Stimulated activated CD4-positive, alpha-beta T cell treated with anti-CD3 and anti-CD28 coated beads, Interleukin-1b, Interleukin-23, amount 100 ng/mL, for 24 hours (primary cell): ENCODE measurements around the gene CAPN10.
"Not testable (repeated sequence)": the region's sequence is repeated elsewhere in the genome, so short reads cannot be mapped to it uniquely, and the experiment has no call there.

Experiments
- DNase-seq, 4 experiments: peaks; one replicate each; pipeline ENCODE4 v3.0.0-alpha.2; 2020; ENCODE audit warnings: low read depth in 4 of 4, low spot score in 1 of 4

CAPN10 gene, protein sequence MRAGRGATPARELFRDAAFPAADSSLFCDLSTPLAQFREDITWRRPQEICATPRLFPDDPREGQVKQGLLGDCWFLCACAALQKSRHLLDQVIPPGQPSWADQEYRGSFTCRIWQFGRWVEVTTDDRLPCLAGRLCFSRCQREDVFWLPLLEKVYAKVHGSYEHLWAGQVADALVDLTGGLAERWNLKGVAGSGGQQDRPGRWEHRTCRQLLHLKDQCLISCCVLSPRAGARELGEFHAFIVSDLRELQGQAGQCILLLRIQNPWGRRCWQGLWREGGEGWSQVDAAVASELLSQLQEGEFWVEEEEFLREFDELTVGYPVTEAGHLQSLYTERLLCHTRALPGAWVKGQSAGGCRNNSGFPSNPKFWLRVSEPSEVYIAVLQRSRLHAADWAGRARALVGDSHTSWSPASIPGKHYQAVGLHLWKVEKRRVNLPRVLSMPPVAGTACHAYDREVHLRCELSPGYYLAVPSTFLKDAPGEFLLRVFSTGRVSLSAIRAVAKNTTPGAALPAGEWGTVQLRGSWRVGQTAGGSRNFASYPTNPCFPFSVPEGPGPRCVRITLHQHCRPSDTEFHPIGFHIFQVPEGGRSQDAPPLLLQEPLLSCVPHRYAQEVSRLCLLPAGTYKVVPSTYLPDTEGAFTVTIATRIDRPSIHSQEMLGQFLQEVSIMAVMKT

DNA sequence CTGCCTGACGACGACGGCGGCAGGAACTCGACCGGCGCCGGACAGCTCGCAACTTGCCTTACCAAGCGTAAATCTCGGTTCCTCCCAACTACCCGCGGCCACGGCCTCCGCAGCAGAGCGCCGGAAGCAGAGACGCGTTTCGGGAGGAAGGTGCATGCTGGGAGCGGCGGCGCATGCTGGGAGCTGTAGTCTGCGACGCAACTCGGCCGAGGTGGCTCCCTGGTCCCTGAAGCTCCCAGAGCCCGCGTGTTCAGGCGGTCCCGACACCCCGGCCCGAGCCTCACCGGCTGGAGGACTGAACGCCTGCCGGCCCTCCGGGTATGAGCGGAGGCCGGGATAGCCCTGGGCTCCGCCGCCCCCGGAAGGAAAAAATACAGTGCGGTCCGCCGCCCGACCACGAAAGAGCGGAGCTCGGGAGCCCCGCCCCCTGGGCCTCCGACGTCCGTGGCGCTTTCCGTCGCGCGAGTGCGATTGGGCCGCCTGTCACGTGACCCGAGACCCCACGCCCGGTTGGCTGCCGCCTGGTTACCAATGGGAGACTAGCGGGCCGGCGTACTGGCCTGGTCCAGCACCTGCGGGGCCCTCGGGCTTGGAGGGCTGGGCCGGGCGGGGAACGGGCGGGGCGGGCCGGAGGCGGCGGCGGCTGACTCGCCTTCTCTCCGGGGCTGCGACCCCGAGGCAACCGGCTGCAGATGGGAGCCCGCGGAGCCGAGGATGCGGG lies at the start of gene CAPN10:
Gene CAPN10 (plus strand): TSS at position 537 of the 721 bp plus-strand sequence. CDS start 178 bp downstream, at position 715.
- peak; percentile 87 to 95 (median 93) for DNase-seq

DNA sequence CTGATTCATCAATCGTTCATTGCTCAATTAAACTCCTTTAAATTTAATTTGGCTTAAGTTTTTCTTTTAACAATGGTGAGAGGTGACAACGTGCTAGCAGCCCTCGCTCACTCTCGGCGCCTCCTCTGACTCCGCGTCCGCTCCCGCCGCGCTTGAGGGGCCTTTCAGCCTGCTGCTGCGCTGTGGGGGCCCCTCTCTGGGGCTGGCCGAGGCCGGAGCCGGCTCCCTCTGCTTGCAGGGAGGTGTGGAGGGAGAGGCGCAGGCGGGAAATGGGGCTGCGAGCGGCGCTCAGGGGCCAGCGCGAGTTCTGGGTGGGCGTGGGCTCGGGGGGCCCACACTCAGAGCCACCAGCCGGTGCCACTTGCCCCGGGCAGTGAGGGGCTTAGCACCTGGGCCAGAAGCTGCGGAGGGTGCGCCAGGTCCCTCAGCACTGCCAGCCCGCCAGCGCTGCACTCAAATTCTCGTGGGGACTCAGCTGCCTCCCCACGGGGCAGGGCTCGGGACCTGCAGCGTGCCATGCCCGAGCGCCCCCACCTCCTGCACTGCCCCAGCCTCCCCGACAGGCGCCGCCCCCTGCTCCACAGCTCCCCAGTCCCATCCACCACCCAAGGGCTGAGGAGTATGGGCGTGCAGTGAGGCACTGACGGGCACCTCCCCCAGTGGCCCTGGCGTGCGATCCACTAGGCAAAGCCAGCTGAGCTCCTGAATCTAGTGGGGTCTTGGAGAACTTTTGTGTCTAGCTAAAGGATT lies 48.3 kb upstream of the CAPN10 start:
- DNase-seq, result no peak

DNA sequence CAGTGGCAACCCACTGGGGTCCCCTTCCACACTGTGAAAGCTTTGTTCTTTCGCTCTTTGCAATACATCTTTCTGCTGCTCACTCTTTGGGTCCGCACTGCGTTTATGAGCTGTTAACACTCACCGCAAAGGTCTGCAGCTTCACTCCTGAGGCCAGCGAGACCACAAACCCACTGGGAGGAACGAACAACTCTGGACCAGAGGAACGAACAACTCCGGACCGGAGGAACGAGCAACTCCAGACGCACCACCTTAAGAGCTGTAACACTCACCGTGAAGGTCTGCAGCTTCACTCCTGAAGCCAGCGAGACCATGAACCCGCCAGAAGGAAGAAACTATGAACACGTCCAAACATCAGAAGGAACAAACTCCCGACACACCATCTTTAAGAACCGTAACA lies 47.4 kb upstream of the CAPN10 start:
- not testable (repeated sequence) for DNase-seq

DNA sequence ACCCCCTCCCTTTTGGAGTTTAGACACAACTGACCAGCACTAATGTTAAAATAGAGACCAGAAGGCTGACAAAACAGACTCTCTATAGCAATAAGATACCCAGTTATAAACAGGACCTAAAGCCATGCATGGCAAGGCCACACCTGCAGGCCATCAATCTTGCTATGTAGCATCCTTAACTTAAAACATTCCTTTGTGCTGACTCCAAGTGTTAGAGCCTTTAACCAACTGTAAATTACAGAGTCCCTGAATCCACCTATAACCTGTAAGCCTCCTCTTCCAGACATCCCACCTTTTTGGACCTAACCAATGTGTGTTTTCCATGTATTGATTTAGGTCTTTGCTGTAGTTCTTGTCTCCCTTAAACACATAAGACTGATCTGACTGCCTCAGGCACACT lies 46.6 kb upstream of the CAPN10 start:
- DNase-seq, result no peak

DNA sequence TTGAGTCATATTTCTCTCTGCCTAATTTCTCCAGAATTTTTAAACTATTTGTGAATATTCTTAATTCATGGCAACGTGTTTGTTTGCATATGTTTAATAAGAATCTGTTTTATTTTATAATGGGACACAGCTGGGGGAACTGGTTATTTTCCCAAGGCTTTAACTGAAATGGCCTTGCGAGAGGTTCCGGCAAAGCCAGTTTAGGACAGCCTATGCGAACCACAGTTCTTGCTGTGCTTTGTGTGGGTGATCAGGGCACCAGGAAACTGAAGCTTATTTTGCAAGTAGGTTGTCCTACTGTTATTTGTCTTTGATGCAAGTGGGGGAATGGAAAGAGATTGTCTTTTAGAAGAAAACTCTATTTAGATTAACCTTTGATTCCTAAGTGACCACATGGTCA lies 35.2 kb upstream of the CAPN10 start:
- DNase-seq, result no peak

DNA sequence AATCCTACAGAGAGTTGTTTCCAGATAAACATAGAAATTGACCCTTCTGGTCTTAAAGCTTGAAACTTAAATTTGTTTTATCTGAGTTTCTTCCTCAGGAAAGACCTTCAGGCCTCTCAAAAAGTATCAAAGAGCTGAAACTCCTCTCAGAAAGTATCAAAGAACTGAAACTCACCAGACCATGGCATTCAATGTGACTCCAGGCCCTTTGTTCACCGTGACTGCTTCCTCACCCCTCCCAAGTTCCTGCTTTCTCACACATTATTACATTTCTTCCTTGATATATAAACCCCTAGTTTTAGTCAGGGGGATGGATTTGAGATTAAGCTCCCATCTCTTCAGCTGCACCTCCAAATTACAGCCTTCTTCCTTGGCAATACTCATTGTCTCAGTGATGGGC lies 34.7 kb upstream of the CAPN10 start:
- DNase-seq, result no peak

DNA sequence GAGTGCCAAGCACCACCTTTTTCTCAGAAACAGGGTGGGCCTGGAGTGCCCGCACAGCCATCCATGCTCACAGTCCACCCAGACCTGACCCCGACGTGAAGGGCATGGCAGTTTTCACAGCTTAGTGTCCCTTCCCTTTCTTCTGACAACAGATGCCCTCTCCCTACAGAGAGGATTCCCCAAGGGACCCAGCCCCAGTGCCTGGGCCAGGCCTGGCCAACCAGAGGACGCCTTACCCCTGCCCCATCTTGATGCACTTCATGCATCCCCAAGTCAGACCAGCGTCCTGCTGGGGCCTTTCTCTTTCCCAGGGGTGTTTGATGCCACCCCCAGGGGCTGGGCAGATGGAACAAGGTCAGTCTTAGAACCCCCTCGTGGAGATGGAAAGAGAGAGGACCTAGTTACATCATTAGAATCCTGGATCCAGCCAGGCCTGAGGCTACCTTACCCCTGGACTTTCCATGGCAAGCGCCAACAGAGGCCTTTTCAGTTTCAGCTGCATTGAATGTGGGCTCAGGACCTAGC lies 32.5 kb upstream of the CAPN10 start:
- DNase-seq, result no peak

DNA sequence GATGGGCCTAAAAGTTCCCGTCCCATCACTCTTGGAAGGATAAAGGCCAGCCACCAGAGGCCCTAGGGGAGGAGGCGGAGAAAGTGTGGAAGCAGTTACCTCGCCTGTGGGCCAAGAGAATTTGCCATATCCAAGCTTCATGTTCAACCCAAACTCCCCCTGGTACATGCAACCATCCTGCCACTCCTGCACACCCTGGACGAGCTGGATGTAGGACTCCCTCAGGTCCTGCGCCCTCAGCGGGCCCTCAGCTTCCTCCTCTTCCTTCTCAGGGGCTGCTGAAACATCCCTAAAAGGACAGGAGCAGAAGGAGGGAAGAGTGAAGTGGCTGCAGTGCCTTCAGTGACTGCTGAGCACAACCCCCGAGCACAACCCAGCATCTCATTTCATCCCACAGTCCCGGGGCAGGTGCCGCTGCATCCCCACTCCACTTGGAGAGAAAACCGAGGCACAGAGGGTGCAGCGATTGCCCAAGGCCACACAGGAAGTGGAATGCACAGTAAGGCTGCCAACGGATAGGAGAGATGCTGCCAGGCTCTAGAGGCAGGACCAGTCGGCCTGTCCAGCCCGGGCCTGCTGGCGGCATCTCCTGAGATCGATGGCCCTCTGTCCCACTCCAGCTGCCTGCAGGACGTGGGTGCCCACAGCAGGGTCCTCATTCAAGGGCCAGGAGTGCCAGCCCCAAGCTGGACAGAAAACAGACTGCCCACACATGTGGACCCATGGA lies 31.6 kb upstream of the CAPN10 start:
- DNase-seq, result no peak

DNA sequence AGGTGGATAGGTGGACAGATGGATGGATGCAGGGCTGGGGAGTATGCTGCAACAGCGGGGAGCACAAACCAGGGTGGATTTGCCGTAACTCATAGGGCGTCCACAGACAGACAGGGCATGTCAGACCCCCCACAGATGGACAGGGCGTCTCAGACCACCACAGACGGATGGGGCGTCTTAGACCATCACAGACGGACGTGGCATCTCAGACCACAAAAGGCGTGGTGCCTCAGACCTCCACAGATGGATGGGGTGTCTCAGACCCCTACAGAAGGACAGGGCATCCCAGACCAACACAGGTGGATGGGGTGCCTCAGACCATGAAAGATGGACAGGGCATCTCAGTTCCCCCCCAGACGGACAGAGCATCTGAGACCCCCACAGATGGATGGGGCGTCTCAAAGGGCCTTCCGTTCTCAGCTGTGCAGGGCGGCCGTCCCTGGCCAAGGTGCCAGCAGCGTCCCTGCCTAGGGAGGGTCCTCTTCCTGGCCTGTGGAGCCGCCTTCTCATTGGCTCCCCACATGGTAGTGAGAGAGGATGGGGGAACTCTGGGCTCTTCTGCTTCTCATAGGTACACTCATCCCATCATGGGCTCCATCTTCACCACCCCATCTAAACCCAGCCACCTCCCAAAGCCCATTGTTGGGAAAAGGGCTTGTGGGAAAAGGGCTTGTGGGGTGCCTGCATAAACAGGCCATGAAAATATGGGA lies 30.8 kb upstream of the CAPN10 start:
- no peak for DNase-seq

DNA sequence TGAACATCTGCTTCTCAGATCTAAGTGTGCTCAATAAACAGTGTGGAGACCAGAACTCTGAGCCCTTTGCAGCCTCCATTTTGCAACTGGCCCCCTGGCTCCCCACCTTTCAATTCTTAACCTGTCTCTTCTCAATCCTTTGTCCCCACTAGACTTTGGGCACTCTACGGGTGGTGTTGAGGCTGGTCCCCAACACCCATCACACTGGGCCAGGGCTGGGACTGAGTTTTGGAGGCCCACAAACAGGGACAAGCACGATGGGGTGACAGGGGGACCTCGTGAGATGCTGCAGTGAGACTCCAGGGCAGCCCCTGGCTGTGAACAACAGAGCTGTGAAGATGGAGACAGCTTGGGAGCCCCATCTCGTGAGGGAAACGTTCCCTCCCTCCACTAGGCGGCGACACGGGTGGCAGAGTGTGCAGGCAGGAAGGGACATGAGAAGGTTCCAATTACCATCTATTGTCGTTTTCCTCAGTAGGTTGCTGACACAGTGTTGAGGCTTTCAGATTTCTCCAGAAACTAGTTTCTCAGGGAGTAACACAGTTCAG lies 29.9 kb upstream of the CAPN10 start:
- DNase-seq, result peak in 1 of 4 experiments; percentile 41

DNA sequence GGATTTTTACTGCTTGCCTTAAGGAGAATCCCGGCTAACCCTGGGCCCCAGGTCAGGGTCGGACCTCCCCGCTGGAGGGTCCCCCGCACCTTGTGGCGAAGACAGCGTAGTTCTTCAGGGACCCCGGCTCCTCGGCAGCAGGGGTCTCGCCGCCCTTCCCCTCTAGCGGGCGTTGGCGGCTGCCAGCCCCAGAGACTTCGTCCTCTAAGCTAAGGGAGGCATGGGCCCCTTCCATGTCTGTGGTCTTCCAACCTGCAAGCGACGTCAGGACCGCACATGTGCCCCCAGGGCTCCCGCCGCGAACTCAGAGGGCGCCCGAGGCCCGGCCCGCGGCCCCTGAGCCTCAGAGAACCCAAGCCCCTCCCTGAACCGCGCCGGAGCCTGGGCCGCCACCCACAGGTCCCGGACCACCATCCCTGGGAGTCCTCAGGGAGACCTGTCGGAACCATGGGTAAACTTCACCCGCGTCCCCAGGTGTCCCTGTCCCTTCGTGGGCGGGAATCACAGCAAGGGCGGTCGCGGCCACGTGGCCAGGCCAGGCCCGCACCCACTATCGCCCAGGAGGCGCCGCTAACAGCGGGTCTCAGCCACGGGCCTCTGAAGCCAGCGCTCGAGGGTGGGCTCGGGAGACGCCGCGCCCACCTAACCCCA lies 29.3 kb upstream of the CAPN10 start:
- no peak for DNase-seq

DNA sequence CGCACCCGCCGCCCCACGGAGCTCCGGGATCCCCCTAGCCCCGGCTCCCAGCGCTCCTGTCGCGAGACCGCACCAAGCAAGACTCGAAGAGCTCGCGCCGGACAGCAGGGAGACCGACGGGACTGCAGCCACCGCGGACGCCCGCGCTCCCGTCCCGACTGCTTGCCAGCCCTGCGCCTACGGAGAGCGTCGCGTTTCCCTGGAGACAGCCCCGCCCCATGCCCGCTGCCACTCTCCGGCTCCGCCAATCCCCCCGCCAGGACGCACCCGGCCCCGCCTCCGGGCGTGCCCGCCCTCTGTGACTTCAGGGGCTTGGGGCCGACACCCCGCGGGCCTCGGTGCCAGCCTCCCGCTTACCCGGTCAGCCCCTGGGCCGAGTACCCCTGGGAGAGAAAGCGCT lies 28.7 kb upstream of the CAPN10 start, which contains the start of gene ANKMY1:
Gene ANKMY1 (minus strand): TSS at position 181 of the 400 bp plus-strand sequence. CDS start 653 bp downstream, outside the sequence.
- DNase-seq, result peak in 2 of 4 experiments; percentile 56 to 63

DNA sequence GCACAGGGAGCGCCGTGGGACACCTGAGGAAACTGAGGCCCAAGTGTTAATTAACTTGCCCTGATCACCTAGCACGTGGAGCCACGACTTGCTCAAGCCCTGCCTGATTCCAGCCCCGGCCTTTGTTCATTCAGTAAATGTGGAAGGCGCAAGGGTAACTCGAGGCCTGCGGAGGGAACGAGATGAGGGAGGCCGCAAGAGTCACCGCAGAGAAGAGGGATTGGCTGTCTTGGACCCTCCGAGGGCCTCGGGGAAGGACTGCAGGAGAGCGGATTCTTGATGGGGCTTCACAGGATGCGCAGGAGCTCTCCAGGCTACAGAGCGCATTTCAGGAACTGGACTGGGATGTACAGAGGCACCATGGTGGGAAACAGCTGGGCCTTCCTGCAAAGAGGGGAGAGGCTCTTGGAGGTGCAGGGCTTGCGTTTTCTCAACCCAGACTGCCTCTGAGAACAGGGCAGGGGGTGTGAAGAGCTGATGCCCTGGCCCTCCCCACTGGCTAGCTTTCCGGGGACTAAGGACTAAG lies 28.2 kb upstream of the CAPN10 start:
- no peak for DNase-seq

DNA sequence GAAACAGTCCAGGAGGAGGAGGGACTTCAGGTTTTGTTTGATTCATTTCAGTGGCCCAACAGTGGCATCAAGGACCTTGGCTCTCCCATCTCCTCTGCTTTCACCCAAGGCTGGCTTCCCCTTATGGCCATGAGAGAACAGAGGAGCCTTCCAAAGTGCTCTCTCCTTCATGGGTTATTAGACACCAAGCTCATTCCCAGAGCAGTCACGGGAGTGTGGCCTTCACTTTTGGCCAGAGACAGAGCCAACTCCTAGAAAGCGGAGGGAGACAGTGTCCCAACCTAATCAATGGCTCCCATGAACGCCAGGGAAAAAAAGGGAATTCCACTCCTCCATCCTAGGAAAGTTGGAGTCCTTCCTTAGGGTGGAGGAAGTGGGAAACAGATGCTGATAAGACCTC lies 27.2 kb upstream of the CAPN10 start:
- DNase-seq, result no peak

DNA sequence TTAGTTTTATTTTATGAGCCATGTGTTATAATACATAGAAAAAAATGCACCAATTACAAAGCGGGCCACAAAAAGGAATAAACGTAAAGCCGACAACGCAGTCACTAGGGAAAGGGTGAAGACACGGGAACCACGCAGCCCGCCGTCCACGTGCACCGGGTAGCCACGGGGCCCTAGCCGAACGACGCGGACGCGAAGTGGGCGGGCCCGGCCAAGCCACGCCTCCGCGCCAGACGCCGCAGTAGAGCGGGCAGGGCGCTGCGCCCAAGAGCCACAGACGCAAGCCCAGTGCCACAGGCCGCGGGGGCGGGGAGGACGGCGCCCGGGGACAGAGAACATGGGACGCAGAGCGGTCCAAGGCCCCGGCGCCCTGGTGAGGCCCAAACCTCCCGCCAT lies 26.5 kb upstream of the CAPN10 start, which contains the start of gene DUSP28:
Gene DUSP28 (plus strand): TSS at position 274 of the 396 bp plus-strand sequence. CDS start 328 bp downstream, outside the sequence.
- peak; percentile 75 to 89 (median 79) for DNase-seq

DNA sequence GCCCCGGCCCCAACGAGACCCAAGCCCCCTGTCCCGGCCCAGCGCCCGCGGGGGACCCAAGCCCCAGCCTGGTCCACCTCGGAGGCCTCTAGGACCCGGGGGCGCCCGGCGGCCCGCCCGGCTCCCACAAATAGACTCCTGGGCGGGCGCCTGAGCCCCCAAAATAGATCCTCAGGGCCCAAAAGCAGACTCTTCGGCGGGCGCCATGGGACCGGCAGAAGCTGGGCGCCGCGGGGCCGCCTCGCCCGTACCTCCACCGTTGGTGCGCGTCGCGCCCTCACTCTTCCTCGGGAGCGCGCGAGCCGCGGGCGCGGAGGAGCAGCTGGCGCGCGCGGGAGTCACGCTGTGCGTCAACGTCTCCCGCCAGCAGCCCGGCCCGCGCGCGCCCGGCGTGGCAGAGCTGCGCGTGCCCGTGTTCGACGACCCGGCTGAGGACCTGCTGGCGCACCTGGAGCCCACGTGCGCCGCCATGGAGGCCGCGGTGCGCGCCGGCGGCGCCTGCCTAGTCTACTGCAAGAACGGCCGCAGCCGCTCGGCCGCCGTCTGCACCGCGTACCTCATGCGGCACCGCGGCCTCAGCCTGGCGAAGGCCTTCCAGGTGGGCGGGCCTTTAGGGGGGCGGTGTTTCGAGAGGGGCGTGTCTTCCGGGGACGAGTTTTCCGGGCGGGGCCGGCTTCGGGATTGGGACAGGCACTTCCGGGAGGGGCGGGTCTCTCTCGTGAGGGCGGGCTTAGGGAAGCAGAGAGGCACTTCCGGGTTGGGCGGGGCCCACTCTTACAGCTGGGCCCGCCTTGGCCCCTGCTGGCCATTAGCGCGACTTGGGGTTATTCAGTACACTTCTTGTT lies 25.8 kb upstream of the CAPN10 start:
- DNase-seq, result peak; percentile 99 to 100 (median 99)

DNA sequence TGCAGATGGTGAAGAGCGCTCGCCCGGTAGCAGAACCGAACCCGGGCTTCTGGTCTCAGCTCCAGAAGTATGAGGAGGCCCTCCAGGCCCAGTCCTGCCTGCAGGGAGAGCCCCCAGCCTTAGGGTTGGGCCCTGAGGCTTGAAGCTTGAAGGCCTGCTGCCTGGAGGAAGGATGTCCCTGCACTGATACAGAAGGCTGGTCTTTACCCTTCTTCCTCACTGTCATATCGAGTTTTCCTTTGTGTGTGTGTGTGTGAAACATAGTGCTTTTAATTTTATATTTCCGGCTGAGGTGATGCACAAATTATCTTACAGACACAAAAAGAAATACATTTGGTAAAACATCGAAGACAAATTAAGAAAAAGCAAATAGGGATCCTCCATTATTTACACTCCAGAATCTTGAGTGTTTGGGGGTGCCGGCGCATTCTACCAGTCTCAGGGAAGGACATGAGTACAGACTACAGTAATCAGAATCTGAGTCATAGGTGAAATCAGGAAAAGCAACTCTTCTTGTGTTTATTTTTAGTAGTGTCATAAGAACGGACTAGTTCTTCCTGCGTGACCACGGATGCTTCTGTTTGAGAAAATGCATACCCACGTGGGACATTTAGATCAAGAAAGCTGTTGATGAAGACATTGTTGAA lies 25.1 kb upstream of the CAPN10 start:
- DNase-seq, result no peak
